ENCODE measurements around the gene SNRPE. TPM values are rescaled to one million over a fixed set of nuclear protein-coding genes. Genes with fewer than 3 reads are reported as not detected.

Gene SNRPE
- total RNA-seq, 2 donors from 2014 or later, result 86.1 to 146 TPM

GRCh38 chr1:203880606-203881005 is 19.2 kb downstream of the SNRPE start:
- TF ChIP-seq, protein P1, sequence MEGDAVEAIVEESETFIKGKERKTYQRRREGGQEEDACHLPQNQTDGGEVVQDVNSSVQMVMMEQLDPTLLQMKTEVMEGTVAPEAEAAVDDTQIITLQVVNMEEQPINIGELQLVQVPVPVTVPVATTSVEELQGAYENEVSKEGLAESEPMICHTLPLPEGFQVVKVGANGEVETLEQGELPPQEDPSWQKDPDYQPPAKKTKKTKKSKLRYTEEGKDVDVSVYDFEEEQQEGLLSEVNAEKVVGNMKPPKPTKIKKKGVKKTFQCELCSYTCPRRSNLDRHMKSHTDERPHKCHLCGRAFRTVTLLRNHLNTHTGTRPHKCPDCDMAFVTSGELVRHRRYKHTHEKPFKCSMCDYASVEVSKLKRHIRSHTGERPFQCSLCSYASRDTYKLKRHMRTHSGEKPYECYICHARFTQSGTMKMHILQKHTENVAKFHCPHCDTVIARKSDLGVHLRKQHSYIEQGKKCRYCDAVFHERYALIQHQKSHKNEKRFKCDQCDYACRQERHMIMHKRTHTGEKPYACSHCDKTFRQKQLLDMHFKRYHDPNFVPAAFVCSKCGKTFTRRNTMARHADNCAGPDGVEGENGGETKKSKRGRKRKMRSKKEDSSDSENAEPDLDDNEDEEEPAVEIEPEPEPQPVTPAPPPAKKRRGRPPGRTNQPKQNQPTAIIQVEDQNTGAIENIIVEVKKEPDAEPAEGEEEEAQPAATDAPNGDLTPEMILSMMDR (IDR thresholded peaks at IDR 0.05), result no peak
- H3K4me1 ChIP-seq, result no peaks in the 10 kb centered on the region
- H3K36me3 ChIP-seq, result no peaks in the 10 kb centered on the region
- H3K27ac ChIP-seq, result no peak overlapping the region
- H3K4me3 ChIP-seq, result no peak overlapping the region
- no peaks in the 10 kb centered on the region for H3K27me3 ChIP-seq
- no peaks in the 10 kb centered on the region for H3K9me3 ChIP-seq
- intact Hi-C loops (cut with DNase I), result no loop called here
- DNase-seq, result no peak
- H3K9ac ChIP-seq (ENCODE audit: low read depth in 2 of 2, low read length in 2 of 2), result no peak overlapping the region

GRCh38 chr1:203888807-203889251 is 27.4 kb downstream of the SNRPE start:
- intact Hi-C loops (cut with DNase I), result no loop called here

GRCh38 chr1:203891950-203892349 is 30.6 kb downstream of the SNRPE start:
- H3K4me1 ChIP-seq, result no peaks in the 10 kb centered on the region
- DNase-seq, result no peak
- no peaks in the 10 kb centered on the region for H3K36me3 ChIP-seq
- intact Hi-C loops (cut with DNase I), result no loop called here
- H3K4me3 ChIP-seq, result no peak overlapping the region
- TF ChIP-seq, protein P1 (IDR thresholded peaks at IDR 0.05), result no peak
- no peaks in the 10 kb centered on the region for H3K9me3 ChIP-seq
- H3K27ac ChIP-seq, result no peak overlapping the region
- H3K27me3 ChIP-seq, result no peaks in the 10 kb centered on the region
- no peak overlapping the region for H3K9ac ChIP-seq (ENCODE audit: low read depth in 2 of 2, low read length in 2 of 2)

More at GRCh38 chr1:203888807-203889251, 27.4 kb downstream of the SNRPE start:
- DNase-seq, result no peak
- TF ChIP-seq, protein P1 (IDR thresholded peaks at IDR 0.05), result no peak
- Histone ChIP-seq H3K27ac (no peak overlapping the region), H3K36me3 (no peaks in the 10 kb centered on the region), H3K27me3 (no peaks in the 10 kb centered on the region), H3K4me3 (no peak overlapping the region), H3K4me1 (no peaks in the 10 kb centered on the region), H3K9me3 (no peaks in the 10 kb centered on the region), H3K9ac (ENCODE audit: low read depth in 2 of 2, low read length in 2 of 2) (no peak overlapping the region)

DNA sequence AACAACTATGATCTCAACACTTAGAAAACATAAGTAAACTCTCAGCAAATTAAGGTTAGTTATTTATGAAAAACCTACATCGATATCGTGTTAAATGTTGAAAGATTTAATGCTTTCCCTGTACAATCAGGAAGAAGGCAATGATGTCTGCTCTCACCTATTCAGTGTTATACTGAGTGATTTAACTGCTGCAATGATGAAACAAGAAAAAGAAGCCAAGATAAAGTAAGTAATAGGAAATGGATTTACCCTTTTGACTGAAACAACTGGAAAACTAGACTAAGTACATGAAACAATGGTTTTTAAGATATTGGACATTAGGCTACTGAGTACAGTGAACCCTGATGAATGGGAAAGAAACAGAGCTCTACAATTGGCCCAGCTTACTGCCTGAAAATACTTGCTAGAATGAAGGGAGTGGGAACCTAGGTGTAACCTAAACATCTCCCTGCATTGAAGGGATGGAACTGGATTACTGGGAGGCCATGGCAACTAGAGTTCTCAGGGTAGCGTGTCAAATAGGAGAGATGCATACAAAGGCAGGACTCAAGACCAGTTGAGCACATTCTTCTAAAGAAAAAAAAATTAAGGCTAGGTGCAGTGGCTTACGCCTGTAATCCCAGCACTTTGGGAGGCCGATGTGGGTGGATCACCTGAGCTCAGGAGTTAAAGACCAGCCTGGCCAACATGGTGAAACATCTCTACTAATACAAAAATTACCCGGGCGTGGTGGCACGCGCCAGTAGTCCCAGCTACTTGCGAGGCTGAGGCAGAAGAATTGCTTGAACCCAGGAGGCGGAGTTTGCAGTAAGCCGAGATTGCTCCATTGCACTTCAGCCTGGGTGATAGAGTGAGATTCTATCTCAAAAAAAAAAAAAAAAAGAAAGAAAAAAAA is 37.3 kb downstream of the SNRPE start:
- Histone ChIP-seq H3K4me3 (no peak overlapping the region), H3K9ac (ENCODE audit: low read depth in 2 of 2, low read length in 2 of 2) (no peak overlapping the region), H3K27me3 (no peaks in the 10 kb centered on the region), H3K27ac (no peak overlapping the region), H3K4me1 (peaks cover 10% of the 10 kb centered on the region), H3K36me3 (no peaks in the 10 kb centered on the region), H3K9me3 (no peaks in the 10 kb centered on the region)
- intact Hi-C loops (cut with DNase I), result no loop called here
- TF ChIP-seq, protein P1 (IDR thresholded peaks at IDR 0.05), result no peak
- peak; percentile 19 for DNase-seq

DNA sequence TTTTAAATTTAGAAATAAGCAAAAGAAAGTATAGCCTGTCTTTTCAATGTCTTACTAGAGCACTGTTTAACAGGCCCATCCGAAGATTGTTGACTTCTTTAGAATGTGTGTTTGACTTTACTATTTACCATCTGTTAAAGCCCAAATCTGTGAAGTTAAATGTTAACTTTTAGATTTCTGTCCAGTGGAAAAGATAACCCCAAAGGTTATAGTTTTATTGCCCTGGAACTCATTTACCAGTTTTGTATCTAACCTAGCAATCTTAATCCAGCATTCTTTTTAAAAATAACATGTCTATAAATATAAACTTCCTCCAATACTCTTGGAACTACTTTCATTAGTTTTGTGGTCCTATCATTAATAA is 37.9 kb downstream of the SNRPE start:
- intact Hi-C loops (cut with DNase I), result no loop called here
- TF ChIP-seq, protein P1 (IDR thresholded peaks at IDR 0.05), result no peak

More for the DNA sequence above, 37.9 kb downstream of the SNRPE start:
- DNase-seq, result no peak
- no peak overlapping the region for H3K4me3 ChIP-seq
- H3K4me1 ChIP-seq, result peaks cover 10% of the 10 kb centered on the region
- no peaks in the 10 kb centered on the region for H3K27me3 ChIP-seq
- H3K9ac ChIP-seq (ENCODE audit: low read depth in 2 of 2, low read length in 2 of 2), result no peak overlapping the region
- H3K9me3 ChIP-seq, result no peaks in the 10 kb centered on the region
- H3K36me3 ChIP-seq, result no peaks in the 10 kb centered on the region
- no peak overlapping the region for H3K27ac ChIP-seq
